Stimulated activated CD4-positive, alpha-beta T cell treated with anti-CD3 and anti-CD28 coated beads, Interleukin-1b, Interleukin-23, amount 100 ng/mL, for 4 hours (primary cell): ENCODE results near the gene CACNA1A.

Experiments used
- DNase-seq, 2 donors: peaks; one replicate each; pipeline ENCODE4 v3.0.0-alpha.2; 2020; ENCODE audit warnings: low read depth in 2 of 2

Gene CACNA1A

DNA sequence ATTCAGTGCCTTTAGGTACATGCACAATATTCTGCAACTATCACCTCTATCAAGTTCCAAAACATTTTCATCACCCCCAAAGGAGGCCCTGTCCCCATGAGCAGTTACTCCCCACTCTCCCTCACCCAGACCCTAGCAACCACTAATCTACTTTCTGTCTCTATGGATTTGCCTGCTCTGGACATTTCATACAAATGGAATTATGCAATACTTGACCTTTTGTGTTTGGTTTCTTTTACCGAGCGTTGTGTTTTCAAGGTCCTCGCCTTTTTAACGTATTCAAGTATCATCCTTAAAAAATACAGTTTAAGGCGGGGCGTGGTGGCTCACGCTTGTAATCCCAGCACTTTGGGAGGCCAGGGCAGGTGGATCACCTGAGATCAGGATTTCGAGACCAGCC lies 196.4 kb downstream of the CACNA1A start:
- DNase-seq, result no peak

DNA sequence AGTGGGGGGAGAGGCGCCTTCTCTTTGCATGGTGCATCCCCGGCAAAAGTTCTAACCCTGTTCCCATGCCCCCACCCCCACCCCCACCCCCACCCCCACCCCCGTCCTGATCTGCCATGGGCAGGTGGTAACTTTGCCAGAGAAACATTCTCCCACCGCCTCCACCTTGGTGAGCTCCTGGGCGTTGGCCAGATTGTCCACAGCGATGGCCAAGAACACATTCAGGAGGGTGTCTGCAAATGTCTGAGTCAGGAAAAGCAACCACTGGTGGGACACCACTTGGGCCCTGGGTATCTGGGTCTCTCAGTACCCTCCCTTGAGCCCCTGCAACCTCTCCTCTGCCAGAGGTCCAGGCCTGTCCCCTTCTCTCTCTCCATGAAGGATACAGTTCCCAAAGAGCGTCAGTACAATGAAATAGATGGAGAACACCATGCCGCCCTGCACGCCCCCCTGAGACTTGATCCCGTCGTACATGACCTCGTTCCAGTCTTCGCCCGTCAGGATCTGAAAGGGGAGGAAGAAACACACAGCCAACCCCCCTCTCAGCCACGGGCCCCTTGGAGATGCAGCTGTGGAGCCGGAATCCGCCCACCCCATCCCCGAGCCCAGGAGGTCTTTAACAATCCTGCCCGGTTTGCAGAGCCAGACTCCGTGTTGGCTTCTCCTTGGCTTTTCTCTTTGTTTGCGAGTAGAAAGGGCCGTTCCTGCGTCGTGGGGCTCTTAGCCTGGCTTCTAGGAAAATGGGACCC lies 202.7 kb downstream of the CACNA1A start:
- DNase-seq, result no peak

GRCh38 chr19:13302526-13303270 lies 203.6 kb downstream of the CACNA1A start:
- no peak for DNase-seq

- DNase-seq, result no peak
Observed at GRCh38 chr19:13301627-13302334, 204.5 kb downstream of the CACNA1A start.

DNA sequence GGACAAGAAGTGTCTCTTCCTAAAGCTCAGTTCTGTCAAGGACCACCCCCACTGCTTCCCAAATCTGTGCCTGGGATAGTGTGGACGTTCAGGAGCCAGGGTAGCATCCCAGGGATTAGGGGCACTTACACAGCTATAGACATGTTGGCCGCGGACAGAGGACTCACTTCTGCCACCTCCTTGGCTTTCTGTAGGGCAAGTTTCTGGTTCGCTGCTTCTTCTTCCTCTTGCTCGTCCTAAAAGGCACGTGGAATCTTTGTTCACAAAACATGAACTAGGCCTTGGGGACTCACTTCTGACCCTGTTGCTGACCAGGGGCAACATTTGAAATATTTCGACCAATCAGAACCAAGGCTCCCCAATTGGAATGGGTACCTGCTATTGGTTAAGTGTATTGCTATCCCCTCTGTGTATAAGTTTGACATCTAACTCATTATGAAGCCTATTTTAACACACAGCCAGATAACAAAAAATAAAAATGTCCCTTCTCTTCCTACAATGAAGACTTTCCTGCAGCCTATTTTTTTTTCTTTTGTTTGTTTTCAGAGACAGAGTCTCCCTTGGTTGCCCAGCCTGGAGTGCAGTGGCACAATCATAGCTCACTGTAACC lies 205.8 kb downstream of the CACNA1A start:
- DNase-seq, result no peak

DNA sequence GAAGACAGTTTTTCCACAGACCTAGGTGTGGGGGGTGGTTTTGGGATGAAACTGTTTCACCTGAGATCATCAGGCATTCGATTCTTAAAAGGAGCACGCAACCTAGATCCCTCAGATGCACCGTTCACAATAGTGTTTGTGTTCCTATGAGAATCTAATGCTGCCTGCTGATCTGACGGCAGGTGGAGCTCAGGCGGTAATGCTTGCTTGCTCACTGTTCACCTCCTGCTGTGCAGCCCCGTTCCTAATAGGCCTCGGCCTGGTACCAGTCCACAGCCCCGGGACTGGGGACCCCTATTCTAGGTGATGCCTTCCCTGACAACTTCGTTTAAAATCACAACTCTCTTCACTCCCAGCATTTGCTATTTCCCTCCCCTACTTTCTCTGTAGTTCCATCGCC lies 206.4 kb downstream of the CACNA1A start:
- DNase-seq, result no peak

DNA sequence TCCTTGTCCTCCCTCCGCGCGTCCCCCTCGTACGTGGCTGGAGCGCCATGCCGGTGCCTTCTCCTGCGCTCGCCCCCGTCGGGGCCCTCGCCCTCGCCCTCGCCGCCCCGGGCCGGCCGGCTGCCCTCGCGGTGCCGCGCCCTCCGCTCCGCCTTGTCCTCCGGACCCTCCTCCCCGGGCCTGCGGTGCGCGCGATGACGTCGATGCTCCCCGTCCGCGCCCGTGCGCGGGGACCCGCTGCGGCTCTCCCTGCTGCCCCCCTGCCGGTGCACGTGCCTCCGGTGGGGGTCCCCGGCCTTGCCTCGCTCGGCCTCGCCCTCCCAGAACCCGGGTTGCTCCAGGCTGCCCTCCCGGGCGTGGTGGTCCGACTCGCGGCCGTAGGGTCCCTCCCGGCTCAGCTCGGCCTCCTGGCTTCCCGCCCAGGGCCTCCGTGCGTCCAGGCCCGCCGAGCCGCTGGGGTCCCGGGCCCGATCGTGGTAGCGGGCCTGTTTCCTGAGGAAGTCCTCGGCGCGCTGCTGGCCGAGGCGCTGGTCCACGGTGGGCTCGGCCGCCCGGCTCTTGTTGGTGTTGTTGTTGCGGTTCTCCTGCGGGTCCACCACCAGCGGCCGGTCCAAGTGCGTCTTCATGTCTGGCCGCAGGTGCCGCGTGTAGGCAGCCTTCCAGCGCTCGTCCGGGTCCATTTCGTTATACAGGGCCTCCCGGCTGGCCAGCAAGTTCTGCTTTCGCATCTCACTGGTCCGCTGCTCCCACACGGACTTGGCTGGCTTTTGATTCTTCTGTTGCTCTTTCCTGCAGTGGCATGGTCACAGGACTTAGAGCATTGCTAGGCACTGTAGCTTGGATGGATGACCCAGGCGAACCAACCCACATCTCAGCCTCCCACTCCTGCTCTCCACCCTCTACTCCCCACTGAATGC lies 207.5 kb downstream of the CACNA1A start:
- no peak for DNase-seq

DNA sequence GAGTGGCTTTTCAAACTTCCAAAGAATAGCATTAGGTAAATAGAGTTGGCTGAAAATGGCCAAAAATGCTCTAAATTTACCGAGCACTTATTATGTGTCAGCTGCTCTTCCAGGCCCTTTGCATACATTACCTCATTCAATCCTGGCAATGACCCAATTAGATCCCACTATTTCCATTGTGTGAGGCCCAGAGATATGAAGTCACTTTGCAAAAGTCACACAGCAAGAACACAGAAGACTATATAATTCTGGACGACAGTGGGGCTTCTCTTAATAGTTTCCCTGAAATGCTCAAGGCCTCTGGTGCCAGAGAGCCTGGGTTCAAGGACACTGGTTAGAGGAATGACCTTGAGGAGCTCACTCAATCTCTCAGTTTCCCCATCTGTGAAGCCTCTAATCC lies 209.3 kb downstream of the CACNA1A start:
- no peak for DNase-seq

GRCh38 chr19:13294812-13295567 lies 211.3 kb downstream of the CACNA1A start:
- no peak for DNase-seq

GRCh38 chr19:13291913-13292312 lies 214.4 kb downstream of the CACNA1A start:
- DNase-seq, result no peak

GRCh38 chr19:13290741-13291140 lies 215.5 kb downstream of the CACNA1A start:
- DNase-seq, result no peak

- no peak for DNase-seq
Observed at GRCh38 chr19:13289295-13289694, 217.0 kb downstream of the CACNA1A start.

DNA sequence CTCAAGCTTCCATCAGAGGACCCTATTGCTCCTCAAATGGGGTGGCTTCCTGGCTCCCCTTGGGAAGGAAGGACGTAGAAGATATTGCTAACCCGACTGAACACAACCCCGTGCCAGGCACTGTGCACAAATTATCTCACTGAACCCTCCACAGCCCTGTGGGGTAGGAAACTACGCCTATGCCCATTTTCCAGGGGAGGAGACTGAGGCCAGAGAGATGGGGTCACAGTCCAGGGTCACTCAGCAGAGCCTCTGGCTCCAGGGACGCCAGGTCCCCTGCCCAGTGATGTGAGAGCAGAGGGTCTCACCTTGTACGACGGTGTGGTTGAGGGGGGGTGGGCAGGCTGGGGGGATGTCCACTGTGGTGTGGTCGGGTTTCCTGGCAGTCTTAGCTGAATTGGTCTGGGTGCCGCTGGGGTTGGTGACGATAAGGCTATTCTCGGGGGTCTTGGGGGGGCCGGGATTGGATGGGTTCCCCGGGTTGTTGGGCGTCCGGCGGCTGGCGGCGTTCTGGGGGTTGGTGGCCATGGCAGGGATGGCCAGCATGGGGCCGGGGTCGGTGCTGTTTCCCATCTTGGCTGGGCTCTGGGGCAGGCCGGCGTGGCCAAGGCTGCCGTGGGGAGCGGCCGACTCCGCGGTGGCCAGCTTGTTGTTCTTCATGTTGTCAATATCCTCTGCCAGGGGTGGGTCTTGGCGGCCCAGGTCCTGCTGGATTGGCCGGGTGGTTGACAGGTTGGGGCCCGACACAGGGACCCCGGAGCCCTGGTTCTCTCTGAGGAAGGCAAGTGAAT lies 219.9 kb downstream of the CACNA1A start:
- no peak for DNase-seq

DNA sequence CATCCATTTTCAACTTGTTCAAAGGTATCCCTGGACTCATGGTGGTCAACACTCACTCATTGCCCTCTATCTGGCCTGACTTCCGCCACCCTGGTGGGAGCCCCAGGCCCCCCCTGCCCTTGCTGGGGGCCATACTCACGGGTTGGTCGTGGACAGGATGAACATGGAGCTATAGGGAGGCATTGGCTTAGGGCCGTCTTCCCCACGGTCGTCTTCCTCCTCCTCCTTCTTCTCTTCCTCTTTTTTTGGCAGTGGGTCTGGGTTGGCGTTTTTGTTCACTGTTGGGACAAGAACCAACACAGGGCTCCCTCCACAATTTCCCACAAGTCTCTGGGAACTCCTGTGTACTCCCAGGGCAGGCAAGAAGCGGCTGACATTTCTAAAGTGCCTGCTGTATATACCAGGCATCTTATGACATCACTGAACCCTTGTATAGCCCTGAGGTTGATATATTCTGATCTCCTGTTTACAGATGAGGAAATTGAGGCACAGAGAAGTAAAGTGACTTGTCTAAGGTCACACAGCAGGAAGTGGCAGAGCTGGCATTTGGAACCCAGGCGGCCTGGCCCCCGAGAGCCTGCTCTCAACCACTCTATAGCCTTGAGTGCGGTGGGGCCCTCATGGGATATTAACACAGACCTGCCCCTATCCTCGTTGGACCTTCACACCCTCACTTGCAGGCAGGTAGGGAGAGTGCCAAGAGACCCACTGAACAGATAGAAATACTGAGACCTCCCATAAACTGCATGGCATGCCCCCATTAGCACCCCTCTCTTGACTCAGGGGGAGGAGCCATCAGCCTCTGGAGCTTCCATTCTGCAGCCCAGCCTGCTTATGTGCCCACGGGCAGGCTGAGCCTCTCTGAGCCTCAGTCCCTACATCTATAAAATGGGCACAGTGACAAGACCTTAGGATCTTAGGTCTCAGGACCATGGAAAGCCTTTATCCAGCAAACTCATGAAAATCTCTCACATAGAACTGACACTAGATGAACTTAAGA lies 221.1 kb downstream of the CACNA1A start:
- DNase-seq, result no peak

DNA sequence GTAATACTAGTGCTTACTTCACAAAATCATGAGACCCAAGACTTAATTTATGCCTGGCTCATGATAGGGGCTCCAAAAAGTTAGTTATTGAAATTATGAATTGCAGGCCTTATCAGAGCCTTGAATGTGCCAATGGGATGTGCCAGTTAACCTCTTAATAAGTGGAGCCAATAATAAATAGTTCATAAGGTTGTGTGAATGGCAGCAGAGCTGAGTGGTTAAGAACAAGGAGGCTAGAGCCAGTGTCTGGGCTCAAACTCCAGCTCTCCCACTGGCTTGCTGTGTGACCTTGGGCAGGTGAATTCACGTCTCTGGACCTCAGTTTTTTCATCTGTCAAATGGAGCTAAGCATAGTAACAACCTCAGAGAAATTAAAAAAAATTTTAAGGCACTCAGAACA lies 222.4 kb downstream of the CACNA1A start:
- no peak for DNase-seq

GRCh38 chr19:13282486-13283065 lies 223.7 kb downstream of the CACNA1A start:
- DNase-seq, result no peak

- no peak for DNase-seq
Observed at GRCh38 chr19:13281567-13282291, 224.6 kb downstream of the CACNA1A start.
